Fibroblast of lung (primary cell): ENCODE measurements around the gene TTF2. TPM values are rescaled to one million over a fixed set of nuclear protein-coding genes. Genes with fewer than 3 reads are reported as not detected.

Experiments used
- DNase-seq, 2 donors: peaks; one replicate each; pipeline versions ENCODE4 v3.0.0 to v3.0.0-alpha.2; 2010; ENCODE audit warnings: low read depth in 2 of 2
- H2AFZ ChIP-seq: 2 replicates; pipeline ENCODE4 v1.5.1; 2012; ENCODE audit warnings: low read length, control low read depth, inconsistent platforms
- H3K27ac ChIP-seq: 2 replicates; pipeline ENCODE4 v1.5.1; 2011; ENCODE audit warnings: low read length, control low read depth; ENCODE audit not compliant: insufficient read depth
- H3K27me3 ChIP-seq: 2 replicates; pipeline ENCODE4 v1.5.1; 2011; ENCODE audit warnings: mild to moderate bottlenecking, low read length; ENCODE audit not compliant: control insufficient read depth, insufficient read depth
- H3K36me3 ChIP-seq: 2 replicates; pipeline ENCODE4 v1.5.1; 2011; ENCODE audit warnings: low read length; ENCODE audit not compliant: control insufficient read depth, insufficient read depth
- H3K4me1 ChIP-seq: 2 replicates; pipeline ENCODE4 v1.5.1; 2011; ENCODE audit warnings: low read length; ENCODE audit not compliant: control insufficient read depth, insufficient read depth; ENCODE audit errors: extremely low read depth
- H3K4me2 ChIP-seq: 2 replicates; pipeline ENCODE4 v1.5.1; 2011; ENCODE audit warnings: low read length, control low read depth; ENCODE audit not compliant: insufficient read depth; ENCODE audit errors: extremely low read depth
- H3K4me3 ChIP-seq, 4 experiments: fragments of 200-600 bp in 1 of 4; sonication (generic) in 1 of 4; replicated peaks in 1 of 4; 2 replicates each; pipeline ENCODE4 v1.5.1; 2011 to 2016; ENCODE audit warnings: low read length in 4 of 4, low read depth in 3 of 4, mild to moderate bottlenecking in 3 of 4, control low read depth in 2 of 4, inconsistent platforms in 1 of 4, mixed read lengths in 1 of 4; ENCODE audit not compliant: insufficient read depth in 1 of 4; ENCODE audit errors: control extremely low read depth in 1 of 4
- H3K79me2 ChIP-seq: 2 replicates; pipeline ENCODE4 v1.5.1; 2012; ENCODE audit warnings: mild to moderate bottlenecking, low read length, inconsistent platforms; ENCODE audit not compliant: control insufficient read depth, insufficient read depth
- H3K9ac ChIP-seq: 2 replicates; pipeline ENCODE4 v1.5.1; 2011; ENCODE audit warnings: mild to moderate bottlenecking, low read length, control low read depth; ENCODE audit not compliant: insufficient read depth
- H3K9me3 ChIP-seq: 2 replicates; pipeline ENCODE4 v1.5.1; 2012; ENCODE audit warnings: low read depth, low read length; ENCODE audit not compliant: control insufficient read depth, insufficient read depth
- H4K20me1 ChIP-seq: 2 replicates; pipeline ENCODE4 v1.5.1; 2011; ENCODE audit warnings: low read length; ENCODE audit not compliant: control insufficient read depth, insufficient read depth; ENCODE audit errors: extremely low read depth
- CTCF ChIP-seq, 2 donors: IDR thresholded peaks in 1 of 2; conservative IDR thresholded peaks in 1 of 2; 1 replicate in 1 of 2; 2 replicates in 1 of 2; pipeline ENCODE4 v1.5.1; 2011 to 2012; ENCODE audit warnings: low read length in 2 of 2, control low read depth in 1 of 2, inconsistent platforms in 1 of 2, low read depth in 1 of 2, mild to moderate bottlenecking in 1 of 2
- EZH2 ChIP-seq: IDR thresholded peaks from 2 replicates; pipeline ENCODE4 v1.5.1; 2012; ENCODE audit warnings: low read length, control low read depth, mild to moderate bottlenecking; ENCODE audit errors: missing control alignments
- polyA plus RNA-seq, 2 donors: library from polyadenylated mRNA; depleted of rRNA in 1 of 2; stranded (reverse) in 1 of 2; unstranded in 1 of 2; fragments of >200 nt; gene quantifications; 2 replicates each; pipeline ENCODE4 v1.2.1, GENCODE V29; 2011 to 2012; ENCODE audit warnings: missing spikeins in 1 of 2
- total RNA-seq: library from RNA; depleted of rRNA; stranded (reverse); fragments of >200 nt; gene quantifications from 2 replicates; pipeline ENCODE4 v1.2.1, GENCODE V29; 2014

Gene TTF2
- total and polyA plus RNA-seq, 2 donors (not counting 1 experiment from before 2014, with no cell fraction given) = 10.0 to 13.2 TPM

GRCh38 chr1:117138106-117138505 lies 78.0 kb downstream of the TTF2 start:
- Histone ChIP-seq H3K4me2 (no peak overlapping the region), H3K27ac (no peak overlapping the region), H3K9me3 (no peaks in the 10 kb centered on the region), H3K27me3 (no peaks in the 10 kb centered on the region), H3K79me2 (no peaks in the 10 kb centered on the region), H3K36me3 (no peaks in the 10 kb centered on the region), H2AFZ (no peak overlapping the region), H4K20me1 (no peaks in the 10 kb centered on the region), H3K4me3 (no peak overlapping the region), H3K4me1 (no peaks in the 10 kb centered on the region), H3K9ac (no peak overlapping the region)
- no peak for DNase-seq
- TF ChIP-seq EZH2 (no peak), CTCF (conservative IDR thresholded peaks at IDR 0.05 in 1 of 2, IDR thresholded peaks at IDR 0.05 in 1 of 2; ENCODE audit: low read depth in 1 of 2, low read length in 2 of 2) (no peak)

GRCh38 chr1:117138561-117138960 lies 78.4 kb downstream of the TTF2 start:
- H3K4me3 ChIP-seq = no peak overlapping the region
- TF ChIP-seq EZH2 = no peak
- H3K4me2 ChIP-seq = no peak overlapping the region
- no peaks in the 10 kb centered on the region for H3K79me2 ChIP-seq
- no peak for DNase-seq
- H4K20me1 ChIP-seq = no peaks in the 10 kb centered on the region
- no peak overlapping the region for H2AFZ ChIP-seq
- H3K9me3 ChIP-seq = no peaks in the 10 kb centered on the region
- no peak overlapping the region for H3K27ac ChIP-seq
- no peak overlapping the region for H3K9ac ChIP-seq
- no peaks in the 10 kb centered on the region for H3K27me3 ChIP-seq
- H3K36me3 ChIP-seq = no peaks in the 10 kb centered on the region
- H3K4me1 ChIP-seq = no peaks in the 10 kb centered on the region

GRCh38 chr1:117142200-117142599 lies 82.1 kb downstream of the TTF2 start:
- Histone ChIP-seq H3K4me2 (peak overlapping the region; percentile 16), H3K27ac (no peak overlapping the region), H2AFZ (no peak overlapping the region), H3K9me3 (no peaks in the 10 kb centered on the region), H3K27me3 (no peaks in the 10 kb centered on the region), H3K4me1 (peaks cover 8% of the 10 kb centered on the region), H3K4me3 (no peak overlapping the region), H3K79me2 (no peaks in the 10 kb centered on the region), H4K20me1 (no peaks in the 10 kb centered on the region), H3K36me3 (no peaks in the 10 kb centered on the region), H3K9ac (no peak overlapping the region)
- peak; percentile 57 to 90 for DNase-seq
- no peak for TF ChIP-seq CTCF (conservative IDR thresholded peaks at IDR 0.05 in 1 of 2, IDR thresholded peaks at IDR 0.05 in 1 of 2; ENCODE audit: low read depth in 1 of 2, low read length in 2 of 2)
- TF ChIP-seq EZH2 = no peak
